Stimulated activated effector memory CD8-positive, alpha-beta T cell treated with anti-CD3 and anti-CD28 coated beads, Interleukin-12 subunit alpha, Interleukin-12 subunit beta, amount 100 ng/mL, for 72 hours (primary cell): ENCODE measurements around the gene SLC5A9.

ENCODE experiments used
- ATAC-seq: fragments of 150-1000 bp; cut with Tn5 transposase; 2 replicates; pipeline ENCODE4 v1.10.0; 2021
- DNase-seq, 2 donors: peaks; one replicate each; pipeline ENCODE4 v3.0.0; 2021 to 2022; ENCODE audit warnings: low spot score in 2 of 2
- H3K27ac Mint-ChIP-seq: one replicate; pipeline ENCODE4 v1.8.0; 2022; ENCODE audit warnings: mild to moderate bottlenecking, mixed read lengths
- H3K36me3 Mint-ChIP-seq: one replicate; pipeline ENCODE4 v1.8.0; 2022; ENCODE audit warnings: mild to moderate bottlenecking, mixed read lengths
- H3K4me1 Mint-ChIP-seq: one replicate; pipeline ENCODE4 v1.8.0; 2022; ENCODE audit warnings: mixed read lengths
- H3K4me3 Mint-ChIP-seq: one replicate; pipeline ENCODE4 v1.8.0; 2022; ENCODE audit warnings: mild to moderate bottlenecking, mixed read lengths
- H3K9me3 Mint-ChIP-seq: one replicate; pipeline ENCODE4 v1.8.0; 2022; ENCODE audit warnings: mixed read lengths

Gene SLC5A9

DNA sequence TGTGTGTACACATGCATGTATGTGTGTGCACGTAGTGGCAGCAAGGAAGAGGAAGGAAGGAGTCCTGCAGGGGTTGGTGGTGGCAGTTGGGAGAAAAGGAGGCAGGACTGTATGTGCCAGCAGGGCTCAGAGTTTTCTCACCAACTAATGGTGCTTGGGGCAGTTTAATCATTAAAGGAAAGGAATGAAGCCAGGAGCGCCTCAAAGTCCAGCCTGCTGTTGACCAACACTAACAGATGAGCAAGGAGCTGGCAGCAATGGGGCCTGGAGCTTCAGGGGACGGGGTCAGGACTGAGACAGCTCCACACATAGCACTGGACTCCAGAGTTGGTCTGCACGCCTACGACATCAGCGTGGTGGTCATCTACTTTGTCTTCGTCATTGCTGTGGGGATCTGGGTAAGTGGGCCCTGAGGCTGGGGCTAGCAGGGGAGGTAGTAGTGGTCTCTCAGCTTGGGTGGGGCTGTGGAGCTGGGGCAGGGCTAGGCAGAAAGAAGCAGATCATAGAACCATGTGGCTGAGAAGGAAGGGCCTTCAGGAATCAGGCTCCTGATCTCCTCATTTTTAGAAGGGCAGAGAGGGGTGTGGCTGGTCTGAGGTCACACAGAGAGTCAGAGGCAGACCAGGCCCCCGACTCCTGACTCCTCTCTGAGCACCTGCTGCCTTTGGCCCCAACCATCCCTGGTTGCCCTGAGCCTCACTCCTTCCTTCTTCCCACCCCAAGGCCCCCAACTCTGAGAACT is at the start of gene SLC5A9:
TSS of gene SLC5A9 (plus strand) at position 216 of the 742 bp plus-strand sequence. CDS start at position 237, 21 bp downstream.
- H3K4me1 Mint-ChIP-seq = peaks cover 9% of the 10 kb centered on the region

DNA sequence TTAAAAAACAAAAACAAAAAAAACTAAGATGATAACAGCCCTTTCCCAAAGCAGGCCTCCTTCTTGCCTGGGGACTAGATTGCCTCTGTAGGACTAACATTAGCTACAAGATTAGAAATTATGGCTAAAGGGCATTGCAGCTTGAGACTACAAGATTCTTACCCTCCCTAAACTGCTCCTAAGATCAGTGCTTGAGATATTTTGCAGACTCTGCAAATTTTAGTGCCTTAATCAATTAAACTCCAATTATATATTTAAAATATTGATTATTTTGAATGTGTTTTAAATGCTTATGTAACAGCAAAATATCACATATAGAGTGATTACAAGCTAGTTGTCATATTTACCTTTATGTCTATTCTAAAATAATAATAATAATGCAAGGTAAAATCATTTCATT is 47.4 kb upstream of the SLC5A9 start:
- Mint-ChIP-seq H3K27ac (no peak overlapping the region), H3K9me3 (peaks cover 5% of the 10 kb centered on the region), H3K4me3 (no peak overlapping the region), H3K36me3 (no peaks in the 10 kb centered on the region), H3K4me1 (no peaks in the 10 kb centered on the region)
- ATAC-seq = no peak
- DNase-seq = no peak

More for the DNA sequence above, at the start of gene SLC5A9:
- no peak for ATAC-seq
- Mint-ChIP-seq H3K27ac (no peak within 1 kb of the TSS), H3K4me3 (no peak within 1 kb of the TSS), H3K36me3 (no peaks in the 10 kb centered on the region), H3K9me3 (no peaks in the 10 kb centered on the region)
- no peak for DNase-seq

DNA sequence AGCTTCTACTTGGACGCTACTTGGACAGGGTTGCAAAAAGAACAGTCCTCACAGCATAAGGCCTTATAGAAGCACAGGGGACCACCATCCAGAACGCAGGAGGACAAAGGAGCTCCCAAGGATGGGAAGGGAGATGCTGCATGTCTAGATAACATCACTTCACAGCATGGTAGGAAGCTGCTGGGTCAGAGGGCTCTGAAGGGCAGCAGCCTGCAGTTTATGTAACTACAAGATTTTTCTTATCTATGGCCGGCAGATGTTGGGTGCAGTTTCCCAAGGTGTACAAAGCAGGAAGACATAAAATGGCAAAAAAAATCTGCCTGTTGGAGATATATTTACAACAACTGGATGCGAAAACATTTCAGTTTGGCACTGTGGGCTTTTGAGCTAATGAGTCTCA is 45.3 kb upstream of the SLC5A9 start:
- Mint-ChIP-seq H3K4me1 (no peaks in the 10 kb centered on the region), H3K27ac (no peak overlapping the region), H3K4me3 (no peak overlapping the region), H3K36me3 (no peaks in the 10 kb centered on the region), H3K9me3 (no peaks in the 10 kb centered on the region)
- DNase-seq (no peak), ATAC-seq (no peak)

DNA sequence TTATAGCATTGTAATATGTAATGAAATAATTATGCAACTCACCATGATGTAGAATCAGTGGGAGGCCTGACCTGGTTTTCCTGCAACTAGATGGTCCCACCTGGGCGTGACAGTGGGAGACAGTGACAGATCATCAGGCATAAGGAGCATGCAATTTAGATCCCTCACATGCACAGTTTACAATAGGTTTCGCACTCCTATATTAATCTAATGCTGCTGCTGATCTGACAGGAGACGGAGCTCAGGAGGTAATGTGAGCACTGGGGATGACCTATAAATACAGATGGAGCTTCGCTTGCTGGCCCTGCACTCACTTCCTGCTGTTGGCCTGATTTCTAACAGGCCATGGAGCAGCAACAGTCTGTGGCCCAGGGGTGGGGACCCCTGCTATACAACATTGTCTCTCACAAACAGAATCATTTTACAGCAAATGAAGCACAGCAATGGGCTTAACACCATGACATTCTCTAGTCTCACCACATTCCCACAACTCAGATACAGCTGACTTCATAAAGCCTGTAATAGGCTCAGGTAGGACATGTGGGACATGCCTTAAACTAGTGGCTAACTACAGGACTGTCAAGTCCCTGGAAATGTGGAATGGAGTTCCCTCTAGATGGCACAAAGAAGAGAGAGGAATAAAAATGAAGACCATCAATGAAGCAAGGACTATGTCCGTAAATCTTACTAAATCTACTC is 40.7 kb upstream of the SLC5A9 start:
- ATAC-seq = no peak
- H3K4me1 Mint-ChIP-seq = no peaks in the 10 kb centered on the region
- H3K36me3 Mint-ChIP-seq = no peaks in the 10 kb centered on the region
- H3K9me3 Mint-ChIP-seq = no peaks in the 10 kb centered on the region
- DNase-seq = no peak
- H3K27ac Mint-ChIP-seq = no peak overlapping the region
- H3K4me3 Mint-ChIP-seq = no peak overlapping the region

DNA sequence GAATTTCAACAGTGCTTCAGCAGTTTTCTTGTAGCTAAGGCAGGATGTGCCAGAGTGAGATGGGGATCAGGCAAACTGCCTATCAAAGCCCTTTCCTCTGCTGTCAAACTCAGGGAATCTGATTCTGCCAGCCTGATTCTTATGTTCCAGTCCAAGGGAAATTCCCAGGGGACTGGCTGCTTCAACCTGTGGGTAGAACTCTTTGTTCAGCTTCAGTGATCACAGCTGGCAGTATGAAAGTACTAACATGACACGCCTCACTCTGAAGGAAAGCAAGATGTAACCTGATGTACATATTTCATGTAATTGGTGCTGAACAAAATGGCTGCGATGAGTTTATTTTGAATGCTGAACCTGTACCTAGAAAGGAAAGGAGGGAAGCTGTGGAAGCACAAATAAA is 40.1 kb upstream of the SLC5A9 start:
- no peaks in the 10 kb centered on the region for H3K4me1 Mint-ChIP-seq
- DNase-seq (no peak), ATAC-seq (no peak)
- no peak overlapping the region for H3K27ac Mint-ChIP-seq
- peaks cover under 1% of the 10 kb centered on the region for H3K9me3 Mint-ChIP-seq
- no peaks in the 10 kb centered on the region for H3K36me3 Mint-ChIP-seq
- H3K4me3 Mint-ChIP-seq = no peak overlapping the region

DNA sequence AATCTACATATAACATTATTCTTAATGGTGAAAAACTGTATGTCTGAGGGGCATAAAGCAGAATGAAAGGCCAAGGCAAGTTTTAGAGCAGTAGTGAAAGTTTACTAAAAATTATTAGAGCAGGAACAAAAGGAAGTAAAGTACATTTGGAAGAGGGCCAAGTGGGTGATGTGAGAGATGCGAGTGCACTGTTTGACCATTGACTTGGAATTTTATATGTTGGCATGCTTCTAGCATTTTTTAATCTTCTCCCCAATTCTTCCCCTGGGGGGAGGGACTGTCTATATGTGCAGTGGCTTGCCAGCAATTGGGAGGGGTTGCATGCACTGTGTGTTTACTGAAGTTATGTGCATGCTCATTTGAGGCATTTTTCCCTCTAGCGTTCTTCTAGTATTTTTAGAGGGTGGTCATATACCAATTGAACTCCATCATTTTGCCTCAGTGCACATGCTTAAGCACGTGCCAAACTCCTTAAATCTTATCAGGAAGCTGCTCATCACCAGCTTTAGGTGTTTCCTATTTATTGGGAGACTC is 36.1 kb upstream of the SLC5A9 start:
- ATAC-seq (no peak), DNase-seq (no peak)
- Mint-ChIP-seq H3K4me3 (no peak overlapping the region), H3K9me3 (peaks cover 3% of the 10 kb centered on the region), H3K27ac (no peak overlapping the region), H3K36me3 (no peaks in the 10 kb centered on the region), H3K4me1 (no peaks in the 10 kb centered on the region)

DNA sequence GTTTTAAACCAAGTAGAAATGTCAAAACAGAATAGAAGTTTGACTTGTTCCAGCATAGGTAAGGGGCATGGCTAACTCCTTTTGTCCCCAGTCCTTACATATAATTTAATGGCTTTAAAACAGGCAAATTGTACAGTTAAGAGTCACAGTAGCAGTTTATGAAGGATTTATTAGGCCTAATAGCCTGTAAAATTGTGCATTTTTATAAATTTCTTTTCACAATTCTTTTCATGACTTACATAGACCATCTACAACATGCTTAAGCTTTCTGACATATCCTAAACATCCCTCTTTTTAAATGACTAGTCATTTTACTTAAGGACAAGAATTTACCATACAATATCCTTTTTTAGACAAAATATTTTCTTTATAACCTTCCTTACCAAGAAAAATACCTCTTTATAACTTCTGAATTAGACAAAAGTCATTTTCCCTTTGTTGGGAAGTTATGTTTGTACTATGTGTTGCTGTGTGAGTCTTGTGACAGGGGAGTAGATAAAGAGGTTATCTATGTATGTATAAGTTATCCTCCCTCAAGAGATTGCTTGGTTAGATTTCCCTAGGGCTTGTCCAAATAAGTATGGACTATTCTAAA is 34.5 kb upstream of the SLC5A9 start:
- Mint-ChIP-seq H3K36me3 (no peaks in the 10 kb centered on the region), H3K4me1 (no peaks in the 10 kb centered on the region), H3K27ac (no peak overlapping the region), H3K9me3 (peaks cover 3% of the 10 kb centered on the region), H3K4me3 (no peak overlapping the region)
- ATAC-seq (no peak), DNase-seq (no peak)

DNA sequence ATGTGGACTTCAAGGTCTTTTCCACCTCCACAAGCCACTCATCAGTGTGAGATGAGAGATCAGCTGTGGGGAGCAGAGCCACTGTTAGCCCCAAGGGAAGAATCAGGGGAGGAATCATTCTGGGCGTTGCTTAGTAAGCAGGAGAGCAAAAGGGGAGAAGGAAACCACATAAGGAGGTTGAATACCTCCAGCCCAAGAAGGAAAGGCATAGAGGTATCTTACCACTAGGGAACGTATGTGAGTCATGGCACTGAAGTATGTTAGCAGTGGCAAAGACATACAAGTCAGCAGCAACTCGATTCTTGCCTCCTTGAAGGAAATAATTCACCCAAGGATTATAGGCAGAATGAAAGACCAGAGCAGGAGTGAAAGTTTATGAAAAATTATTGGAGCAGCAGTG is 31.6 kb upstream of the SLC5A9 start:
- no peaks in the 10 kb centered on the region for H3K36me3 Mint-ChIP-seq
- ATAC-seq = no peak
- H3K27ac Mint-ChIP-seq = no peak overlapping the region
- DNase-seq = no peak
- H3K4me1 Mint-ChIP-seq = no peaks in the 10 kb centered on the region
- H3K9me3 Mint-ChIP-seq = peaks cover 3% of the 10 kb centered on the region
- H3K4me3 Mint-ChIP-seq = no peak overlapping the region

DNA sequence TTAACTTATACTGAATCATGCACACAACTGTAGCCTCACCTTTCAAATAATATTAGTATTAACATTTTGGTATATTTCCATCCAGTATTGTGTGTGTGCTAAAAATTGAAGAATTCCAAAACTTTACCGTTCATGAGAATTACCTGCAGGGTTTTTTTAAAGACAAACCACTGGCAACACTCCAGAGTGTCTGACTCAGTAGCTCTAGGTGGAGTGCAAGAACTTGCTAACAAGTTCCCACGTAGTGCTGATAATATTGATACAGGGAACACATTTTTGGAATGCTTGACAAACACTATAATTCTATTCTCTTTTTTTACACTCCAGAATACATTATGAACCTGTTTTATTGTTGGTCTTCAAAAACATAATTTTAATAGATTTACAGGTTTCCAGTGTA is 27.7 kb upstream of the SLC5A9 start:
- DNase-seq (no peak), ATAC-seq (no peak)
- Mint-ChIP-seq H3K27ac (no peak overlapping the region), H3K4me1 (no peaks in the 10 kb centered on the region), H3K9me3 (no peaks in the 10 kb centered on the region), H3K4me3 (no peak overlapping the region), H3K36me3 (no peaks in the 10 kb centered on the region)

DNA sequence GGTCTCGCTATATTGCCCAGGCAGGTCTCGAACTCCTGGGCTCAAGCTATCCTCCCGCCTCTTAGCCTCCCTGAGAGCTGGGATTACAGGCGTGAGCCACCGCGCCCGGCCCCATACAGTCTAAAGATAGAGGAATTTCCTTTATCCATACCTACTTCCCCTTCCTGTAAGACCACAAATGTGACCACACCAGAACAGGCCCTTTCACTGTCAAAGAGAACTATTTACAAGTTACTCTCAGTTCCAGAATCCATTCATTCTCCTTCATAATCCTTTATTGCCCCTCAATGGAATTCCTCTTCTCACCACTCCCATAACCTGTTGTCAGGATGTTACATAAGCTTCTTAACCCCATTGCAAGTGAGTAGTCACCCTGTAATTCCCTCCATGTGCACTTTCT is 26.3 kb upstream of the SLC5A9 start:
- H3K27ac Mint-ChIP-seq = no peak overlapping the region
- ATAC-seq (no peak), DNase-seq (no peak)
- no peaks in the 10 kb centered on the region for H3K4me1 Mint-ChIP-seq
- no peaks in the 10 kb centered on the region for H3K36me3 Mint-ChIP-seq
- no peaks in the 10 kb centered on the region for H3K9me3 Mint-ChIP-seq
- no peak overlapping the region for H3K4me3 Mint-ChIP-seq

DNA sequence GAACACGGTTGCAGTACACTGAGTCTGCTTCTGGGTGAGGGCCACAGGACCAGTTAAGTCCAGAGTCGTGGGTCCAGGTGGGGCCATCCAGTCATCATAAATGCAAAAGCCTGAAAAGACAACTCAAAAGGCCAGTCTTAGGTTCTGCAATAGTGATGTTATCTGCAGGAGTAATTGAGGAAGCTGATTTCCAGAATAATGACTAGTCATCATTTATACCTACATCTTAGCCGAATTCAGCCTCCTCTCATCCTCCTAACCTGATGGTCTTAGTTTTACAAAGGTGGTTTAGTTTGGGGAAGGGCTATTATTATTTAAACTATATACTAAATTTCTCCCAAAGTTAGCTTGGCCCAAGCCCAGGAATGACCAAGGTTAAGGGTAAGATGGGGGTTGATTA is 23.5 kb upstream of the SLC5A9 start:
- Mint-ChIP-seq H3K36me3 (no peaks in the 10 kb centered on the region), H3K4me3 (no peak overlapping the region), H3K9me3 (no peaks in the 10 kb centered on the region), H3K4me1 (no peaks in the 10 kb centered on the region), H3K27ac (no peak overlapping the region)
- no peak for DNase-seq
- ATAC-seq = no peak

DNA sequence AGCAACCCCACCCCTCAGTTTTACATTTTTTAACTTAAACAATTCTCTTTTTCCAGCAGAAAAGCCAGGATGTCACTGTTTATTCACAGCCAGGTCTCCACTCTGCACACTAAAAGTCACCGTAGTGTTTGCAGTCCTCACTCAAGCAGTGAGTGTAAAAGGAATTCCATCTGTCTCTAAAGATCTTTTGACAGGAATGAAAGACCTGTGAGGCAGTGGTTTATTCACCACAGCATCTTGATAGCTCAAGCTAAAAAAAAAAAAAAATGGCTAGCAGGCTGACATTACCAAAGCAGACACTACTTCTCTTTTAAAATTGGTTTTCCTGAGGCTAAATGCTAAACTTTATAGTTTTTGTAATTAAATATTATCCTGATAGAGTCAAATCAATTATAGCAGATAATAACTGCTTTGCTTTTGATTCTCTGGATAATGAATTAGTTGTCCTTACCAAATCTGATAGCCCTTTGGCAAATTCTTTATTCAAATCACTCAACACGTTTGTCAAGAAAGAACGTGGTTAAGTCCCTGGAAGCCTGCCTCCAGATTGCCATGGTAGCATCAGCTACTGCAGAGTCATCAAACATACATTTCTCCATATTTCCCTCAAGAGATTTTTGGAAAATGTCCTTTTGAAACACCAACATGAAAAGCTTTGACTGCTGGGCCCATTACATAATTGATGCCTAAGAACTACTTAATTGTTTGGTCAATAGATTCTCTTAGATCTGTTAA is 22.2 kb upstream of the SLC5A9 start:
- Mint-ChIP-seq H3K4me1 (no peaks in the 10 kb centered on the region), H3K9me3 (no peaks in the 10 kb centered on the region), H3K27ac (no peak overlapping the region), H3K4me3 (no peak overlapping the region), H3K36me3 (no peaks in the 10 kb centered on the region)
- DNase-seq (no peak), ATAC-seq (no peak)

DNA sequence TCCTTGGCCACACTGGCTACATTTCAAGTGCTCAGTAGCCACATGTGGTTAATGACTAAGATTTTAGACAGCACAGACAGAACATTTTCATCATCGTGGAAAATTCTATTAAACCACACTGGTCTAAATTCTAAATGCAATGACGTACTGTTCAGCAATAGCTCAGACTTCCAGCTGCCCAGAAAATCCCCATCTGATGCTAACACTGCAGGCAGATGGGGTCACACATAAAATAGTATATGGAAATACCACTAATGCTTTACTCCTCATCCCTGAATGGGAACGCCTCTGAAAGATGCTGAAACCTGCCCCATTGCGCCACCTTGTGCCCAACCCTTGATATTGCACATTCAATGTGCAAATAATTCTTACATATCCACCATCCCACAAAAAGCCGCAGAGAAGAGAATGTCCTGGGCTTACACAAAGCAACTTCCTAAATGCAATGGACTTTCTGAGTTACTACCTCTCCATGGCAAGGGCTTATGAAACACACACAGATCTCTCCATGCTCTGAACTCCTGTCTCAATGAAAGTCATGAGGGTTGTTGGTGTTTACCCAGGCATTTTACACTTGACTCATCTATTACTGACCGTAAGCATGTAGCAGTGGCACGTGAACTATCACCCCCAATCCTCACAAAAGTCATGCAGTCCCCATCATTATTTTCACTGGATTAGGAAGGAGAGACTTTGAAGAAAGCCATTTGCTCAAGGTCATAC is 20.3 kb upstream of the SLC5A9 start:
- H3K4me3 Mint-ChIP-seq = no peak overlapping the region
- ATAC-seq = peak; percentile 58
- no peak overlapping the region for H3K27ac Mint-ChIP-seq
- H3K9me3 Mint-ChIP-seq = no peaks in the 10 kb centered on the region
- no peaks in the 10 kb centered on the region for H3K4me1 Mint-ChIP-seq
- DNase-seq = peak; percentile 21 to 67
- H3K36me3 Mint-ChIP-seq = no peaks in the 10 kb centered on the region

DNA sequence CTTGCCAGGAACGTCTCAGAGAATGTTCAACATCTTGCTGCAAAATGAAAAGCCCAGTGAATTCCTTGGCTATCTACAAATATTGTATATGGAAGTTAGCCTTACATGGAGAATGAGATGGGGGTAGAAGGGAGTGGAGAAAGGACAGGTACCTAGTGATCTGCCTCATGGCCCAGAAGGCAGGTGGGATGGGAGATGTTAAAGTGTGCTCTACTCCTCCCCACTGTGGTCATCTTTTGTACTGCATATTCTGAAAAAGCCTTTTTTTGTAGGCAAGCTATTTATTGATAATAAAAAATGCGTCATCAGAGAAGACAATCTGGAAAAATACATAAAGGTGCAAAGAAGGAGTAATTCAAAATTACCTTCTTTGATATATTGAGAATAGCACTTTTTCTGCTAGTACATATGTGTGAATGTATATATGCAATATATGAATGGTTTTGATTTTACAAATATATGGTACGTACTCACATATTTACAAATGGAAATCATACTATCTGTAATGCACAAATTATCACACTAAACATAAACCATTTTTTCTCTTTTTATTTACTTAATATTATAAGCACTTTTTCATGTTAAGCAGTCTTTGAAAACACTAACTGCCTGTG is 19.1 kb upstream of the SLC5A9 start:
- DNase-seq (no peak), ATAC-seq (no peak)
- no peaks in the 10 kb centered on the region for H3K9me3 Mint-ChIP-seq
- H3K4me1 Mint-ChIP-seq = no peaks in the 10 kb centered on the region
- no peaks in the 10 kb centered on the region for H3K36me3 Mint-ChIP-seq
- H3K4me3 Mint-ChIP-seq = no peak overlapping the region
- no peak overlapping the region for H3K27ac Mint-ChIP-seq
